PFSK-1 (cell line): ENCODE measurements around the gene C1QTNF4.

ENCODE experiments used
- FOXP2 ChIP-seq: optimal IDR thresholded peaks from 2 replicates; pipeline ENCODE3; 2011; ENCODE audit warnings: borderline replicate concordance, control low read depth, inconsistent platforms; ENCODE audit not compliant: insufficient read depth; ENCODE audit errors: extremely low read length, extremely low read depth
- POLR2AphosphoS5 ChIP-seq: IDR thresholded peaks from 2 replicates; pipeline ENCODE4 v1.6.1; 2012; ENCODE audit warnings: low read depth, mild to moderate bottlenecking, control low read depth, low read length, moderate library complexity
- REST ChIP-seq, 2 experiments: IDR thresholded peaks; 2 replicates each; pipeline versions ENCODE4 v1.6.1 to v1.8.0; 2011 to 2012; ENCODE audit warnings: low read depth in 2 of 2, low read length in 2 of 2, control low read depth in 1 of 2, inconsistent platforms in 1 of 2, mild to moderate bottlenecking in 1 of 2, moderate library complexity in 1 of 2; ENCODE audit not compliant: insufficient read depth in 1 of 2
- SIN3A ChIP-seq: IDR thresholded peaks from 2 replicates; pipeline ENCODE4 v1.6.1; 2012; ENCODE audit warnings: mild to moderate bottlenecking, low read length, moderate library complexity, borderline replicate concordance; ENCODE audit not compliant: insufficient read depth
- TAF1 ChIP-seq: IDR thresholded peaks from 2 replicates; pipeline ENCODE4 v1.6.1; 2012; ENCODE audit warnings: low read length, control low read depth, borderline replicate concordance; ENCODE audit not compliant: insufficient read depth

C1QTNF4 gene

GRCh38 chr11:47545298-47545697 is 48.9 kb downstream of the C1QTNF4 start:
- TF ChIP-seq FOXP2 (no peak), POLR2AphosphoS5 (no peak), TAF1 (no peak), SIN3A (no peak), REST (IDR thresholded peaks at IDR 0.05; ENCODE audit: insufficient read depth in 1 of 2, low read depth in 2 of 2, low read length in 2 of 2) (no peak)

GRCh38 chr11:47541070-47541469 is 53.1 kb downstream of the C1QTNF4 start:
- TF ChIP-seq FOXP2 (no peak), POLR2AphosphoS5 (no peak), SIN3A (no peak), TAF1 (no peak), REST (IDR thresholded peaks at IDR 0.05; ENCODE audit: insufficient read depth in 1 of 2, low read depth in 2 of 2, low read length in 2 of 2) (no peak)

- no peak for TF ChIP-seq POLR2AphosphoS5
Measured at GRCh38 chr11:47539681-47540039, 54.6 kb downstream of the C1QTNF4 start.
